Cardiac muscle cell (in vitro differentiated cells and primary cell): ENCODE data around the gene CPTP. TPM values are rescaled to one million over a fixed set of nuclear protein-coding genes. Genes with fewer than 3 reads are reported as not detected.

Experiments
- DNase-seq, 2 donors: peaks; one replicate each; pipeline versions ENCODE4 v3.0.0 to v3.0.0-alpha.2; 2010 to 2017; ENCODE audit warnings: low read depth in 1 of 2, low spot score in 1 of 2
- H3K27ac ChIP-seq: fragments of 200-600 bp; sonication (generic); 2 replicates; pipeline ENCODE4 v1.5.1; 2016
- H3K27me3 ChIP-seq: fragments of 200-600 bp; sonication (generic); 2 replicates; pipeline ENCODE4 v1.6.0; 2016; ENCODE audit warnings: control low read depth
- H3K36me3 ChIP-seq: fragments of 200-600 bp; sonication (generic); 2 replicates; pipeline ENCODE4 v1.5.1; 2016; ENCODE audit warnings: control low read depth
- H3K4me1 ChIP-seq: fragments of 200-600 bp; sonication (generic); 2 replicates; pipeline ENCODE4 v1.8.1; 2017; ENCODE audit warnings: low read depth, mild to moderate bottlenecking, mixed run types
- H3K4me3 ChIP-seq: fragments of 200-600 bp; sonication (generic); 2 replicates; pipeline ENCODE4 v1.5.1; 2016; ENCODE audit warnings: mild to moderate bottlenecking
- H3K9me3 ChIP-seq: fragments of 200-600 bp; sonication (generic); 2 replicates; pipeline ENCODE4 v1.5.1; 2017; ENCODE audit warnings: low read depth, mild to moderate bottlenecking, control low read depth
- polyA plus RNA-seq: library from polyadenylated mRNA; unstranded; fragments of >200 nt; fragmentation: Nextera tagmentation; extraction: Ambion mirVana; gene quantifications from 2 replicates; pipeline ENCODE4 v1.2.1, GENCODE V29; 2016
- total RNA-seq: library from RNA; depleted of rRNA; stranded (reverse); fragments of >200 nt; gene quantifications from 2 replicates; pipeline ENCODE4 v1.2.3, GENCODE V29; 2016
- TF ChIP-seq, protein P1 (sequence below): IDR thresholded peaks from 2 replicates; pipeline ENCODE4 v1.5.1; 2012; ENCODE audit warnings: low read depth, mild to moderate bottlenecking, low read length

CPTP gene
- total and polyA plus RNA-seq, 2 experiments from 2014 or later, result 33.7 to 38.5 TPM

DNA sequence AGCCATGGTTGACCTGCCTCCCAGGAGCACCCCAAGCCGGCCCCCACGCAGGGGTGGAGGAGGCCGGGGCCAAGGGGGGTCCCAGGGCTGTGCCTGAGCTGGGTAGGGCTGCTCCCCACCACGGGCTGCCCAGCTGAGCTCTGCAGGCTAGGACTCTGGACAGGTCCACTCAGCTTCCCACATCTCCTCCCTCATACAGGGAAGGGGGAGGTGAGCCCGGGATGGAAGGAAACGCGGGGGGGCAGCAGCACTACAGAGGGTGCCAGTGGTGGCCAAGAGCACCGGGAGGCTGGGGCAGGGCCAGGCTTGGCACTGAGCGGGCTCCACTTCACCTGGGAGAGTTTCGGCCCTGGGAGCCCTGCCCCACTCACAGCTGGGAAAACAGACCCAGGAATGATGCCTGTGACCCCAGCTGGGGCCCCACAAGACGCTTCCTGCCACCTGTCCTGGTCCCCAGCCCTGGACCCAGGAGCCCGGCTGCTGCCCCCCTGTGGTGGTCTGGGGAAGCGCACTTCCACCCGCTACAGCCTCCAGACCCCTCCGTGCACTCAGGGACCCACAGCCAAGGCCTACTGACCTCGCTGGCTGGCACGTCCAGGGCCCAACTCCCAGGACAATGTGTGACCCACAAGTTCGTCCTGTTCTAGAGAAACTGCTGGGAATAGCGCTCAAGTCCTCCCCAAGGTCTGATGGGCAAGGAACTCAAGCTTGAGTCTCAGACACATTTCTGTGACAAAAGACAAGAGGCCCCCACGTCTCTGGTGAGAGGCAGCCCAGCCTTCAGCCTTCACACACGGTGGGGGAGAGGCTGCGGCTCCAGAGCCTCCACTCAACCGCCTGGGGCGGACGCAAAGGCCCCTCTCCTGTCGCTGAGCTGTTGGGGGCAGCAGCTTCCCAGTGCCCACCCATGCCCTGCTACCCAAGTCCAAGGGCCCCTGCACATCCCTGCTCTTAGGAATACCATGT, 47.4 kb downstream of the CPTP start:
- TF ChIP-seq, protein P1, sequence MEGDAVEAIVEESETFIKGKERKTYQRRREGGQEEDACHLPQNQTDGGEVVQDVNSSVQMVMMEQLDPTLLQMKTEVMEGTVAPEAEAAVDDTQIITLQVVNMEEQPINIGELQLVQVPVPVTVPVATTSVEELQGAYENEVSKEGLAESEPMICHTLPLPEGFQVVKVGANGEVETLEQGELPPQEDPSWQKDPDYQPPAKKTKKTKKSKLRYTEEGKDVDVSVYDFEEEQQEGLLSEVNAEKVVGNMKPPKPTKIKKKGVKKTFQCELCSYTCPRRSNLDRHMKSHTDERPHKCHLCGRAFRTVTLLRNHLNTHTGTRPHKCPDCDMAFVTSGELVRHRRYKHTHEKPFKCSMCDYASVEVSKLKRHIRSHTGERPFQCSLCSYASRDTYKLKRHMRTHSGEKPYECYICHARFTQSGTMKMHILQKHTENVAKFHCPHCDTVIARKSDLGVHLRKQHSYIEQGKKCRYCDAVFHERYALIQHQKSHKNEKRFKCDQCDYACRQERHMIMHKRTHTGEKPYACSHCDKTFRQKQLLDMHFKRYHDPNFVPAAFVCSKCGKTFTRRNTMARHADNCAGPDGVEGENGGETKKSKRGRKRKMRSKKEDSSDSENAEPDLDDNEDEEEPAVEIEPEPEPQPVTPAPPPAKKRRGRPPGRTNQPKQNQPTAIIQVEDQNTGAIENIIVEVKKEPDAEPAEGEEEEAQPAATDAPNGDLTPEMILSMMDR, result peak; percentile 94
- Histone ChIP-seq H3K27ac (no peak overlapping the region), H3K9me3 (no peaks in the 10 kb centered on the region), H3K27me3 (no peaks in the 10 kb centered on the region), H3K4me1 (peaks cover 5% of the 10 kb centered on the region), H3K36me3 (peaks cover 4% of the 10 kb centered on the region), H3K4me3 (no peak overlapping the region)
- peak; percentile 60 to 76 for DNase-seq

DNA sequence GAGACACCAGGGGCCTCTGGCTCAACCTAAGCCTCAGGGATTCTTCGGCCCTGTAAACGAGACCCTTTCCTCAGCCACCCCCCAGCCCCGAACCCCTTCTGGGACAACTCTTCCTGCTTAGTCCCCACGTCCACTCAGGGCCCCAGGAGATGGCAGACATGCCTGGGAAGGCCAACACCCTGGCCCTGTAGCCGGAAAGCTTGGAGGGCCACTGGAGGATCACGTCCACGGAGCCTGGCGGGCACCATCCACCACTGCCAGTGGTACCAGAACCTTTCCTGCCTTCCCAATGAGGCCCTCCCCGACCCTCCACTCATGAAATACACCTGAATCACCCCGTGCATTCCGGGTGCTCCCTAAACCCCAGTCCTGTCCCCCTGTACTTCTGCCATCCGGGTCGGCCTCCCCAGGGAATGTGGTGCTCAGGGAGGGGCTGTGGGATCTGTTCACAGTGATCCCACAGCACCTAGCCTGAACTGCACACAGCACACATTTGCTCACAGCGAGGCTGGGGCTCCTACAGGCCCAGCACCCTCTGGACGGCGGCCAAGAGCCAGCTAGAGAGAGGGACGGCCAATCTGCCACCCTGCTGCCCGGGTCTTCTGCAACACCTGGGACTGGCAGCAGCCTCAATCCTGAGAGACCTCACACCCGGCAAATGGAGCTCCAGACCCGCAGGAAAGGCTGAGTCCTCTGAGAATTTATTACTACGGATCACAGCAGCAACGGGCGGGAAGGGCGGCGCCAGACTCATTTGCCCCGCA, 48.6 kb downstream of the CPTP start:
- TF ChIP-seq, protein P1, result no peak
- no peak for DNase-seq
- Histone ChIP-seq H3K4me1 (peaks cover 5% of the 10 kb centered on the region), H3K4me3 (no peak overlapping the region), H3K9me3 (no peaks in the 10 kb centered on the region), H3K36me3 (peaks cover 4% of the 10 kb centered on the region), H3K27me3 (no peaks in the 10 kb centered on the region), H3K27ac (no peak overlapping the region)

DNA sequence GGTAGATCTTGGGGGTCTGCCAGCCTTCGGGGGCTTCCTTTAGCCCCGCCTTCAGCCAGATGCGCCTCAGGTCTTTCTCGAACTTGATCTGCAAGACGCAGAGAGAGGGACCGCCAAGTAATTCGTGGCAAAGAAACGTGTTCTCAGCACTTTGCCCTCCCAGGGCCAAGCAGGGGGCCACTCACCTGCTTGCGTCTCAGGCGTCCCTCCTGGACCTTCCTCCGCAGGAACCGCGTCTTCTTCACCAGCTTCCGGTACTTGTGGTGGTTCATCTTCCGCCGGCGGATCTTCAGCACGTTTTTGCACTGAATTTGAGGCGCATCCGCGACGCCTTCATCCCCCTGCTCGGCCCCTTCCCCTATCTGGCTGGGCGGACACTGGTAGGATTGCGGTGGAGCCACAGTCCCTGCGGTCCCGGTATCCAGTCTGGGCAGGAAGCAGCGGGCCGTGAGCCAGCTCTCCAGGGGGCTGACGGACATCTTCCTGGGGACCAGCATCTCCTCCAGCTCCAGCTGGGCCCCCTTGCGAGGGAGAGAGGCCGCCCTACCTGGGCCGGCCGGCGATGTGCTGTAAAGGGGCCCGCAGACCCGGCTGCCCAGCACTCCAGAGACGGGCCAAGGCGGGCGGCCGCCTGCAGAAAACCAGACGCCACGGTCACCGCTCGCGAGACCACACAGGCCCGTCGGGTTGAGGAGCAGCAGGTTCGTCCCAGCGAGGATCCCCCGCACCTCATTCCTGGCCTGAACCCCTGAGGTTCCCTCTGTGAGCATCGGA, 49.4 kb downstream of the CPTP start:
- TF ChIP-seq, protein P1, result no peak
- DNase-seq, result no peak
- Histone ChIP-seq H3K27me3 (no peaks in the 10 kb centered on the region), H3K36me3 (peaks cover 4% of the 10 kb centered on the region), H3K9me3 (no peaks in the 10 kb centered on the region), H3K4me1 (peaks cover 5% of the 10 kb centered on the region), H3K27ac (peak overlapping the region; percentile 93), H3K4me3 (peak overlapping the region; percentile 86)

DNA sequence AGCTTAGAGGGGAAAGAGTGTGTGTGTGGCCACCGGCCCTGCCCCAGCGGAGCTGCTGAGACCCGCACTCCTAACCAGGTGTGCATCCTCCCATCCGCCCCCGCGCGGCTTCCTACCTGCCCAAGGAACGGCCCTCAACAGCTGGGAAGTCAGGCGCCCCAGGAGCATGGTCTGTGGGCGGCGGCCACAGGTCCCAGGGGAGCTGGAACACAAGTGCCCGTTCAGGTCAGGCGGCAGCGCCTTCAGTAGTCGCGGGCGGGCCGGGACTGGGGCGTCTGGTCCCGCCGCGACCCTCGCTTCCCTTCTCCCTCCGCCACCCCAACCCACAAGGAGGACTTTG, 50.0 kb downstream of the CPTP start:
- no peaks in the 10 kb centered on the region for H3K27me3 ChIP-seq
- DNase-seq, result no peak
- H3K4me3 ChIP-seq, result peak overlapping the region; percentile 86
- TF ChIP-seq, protein P1, result no peak
- H3K4me1 ChIP-seq, result peaks cover 5% of the 10 kb centered on the region
- peaks cover 4% of the 10 kb centered on the region for H3K36me3 ChIP-seq
- no peaks in the 10 kb centered on the region for H3K9me3 ChIP-seq
- H3K27ac ChIP-seq, result peak overlapping the region; percentile 93
